Hematopoietic multipotent progenitor cell treated with erythropoietin and hydrocortisone succinate and interleukin-3 and kit ligand, for 8 days (in vitro differentiated cells): ENCODE measurements around the gene STK10.
A peak's percentile ranks its signal among the peaks of the same experiment; 100 is the strongest.

Experiments
- DNase-seq: peaks from one replicate; pipeline ENCODE4 v3.0.0-alpha.2; 2015

The STK10 gene

GRCh38 chr5:172082180-172082579 lies 105.8 kb downstream of the STK10 start:
- no peak for DNase-seq

DNA sequence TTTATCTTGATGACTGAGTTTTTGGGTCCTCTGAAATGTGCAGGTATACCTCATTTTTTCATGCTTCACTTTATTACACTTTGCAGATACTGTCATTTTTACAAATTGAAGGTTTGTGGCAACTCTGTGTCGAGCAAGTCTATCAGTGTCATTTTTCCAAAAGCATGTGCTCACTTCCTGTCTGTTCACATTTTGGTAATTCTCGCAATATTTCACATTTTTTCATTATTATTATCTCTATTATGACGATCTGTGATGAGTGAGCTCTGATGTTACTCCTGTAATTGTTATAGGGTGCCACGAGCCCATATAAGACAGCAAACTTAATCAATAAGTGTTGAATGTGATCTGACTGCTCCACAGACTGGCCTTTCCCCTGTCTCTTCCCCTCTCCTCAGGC lies 108.1 kb downstream of the STK10 start:
- no peak for DNase-seq

- DNase-seq = peak; percentile 27
Measured at GRCh38 chr5:172078726-172079345, 109.2 kb downstream of the STK10 start.

- no peak for DNase-seq
Measured at GRCh38 chr5:172077664-172078425, 110.2 kb downstream of the STK10 start.

DNA sequence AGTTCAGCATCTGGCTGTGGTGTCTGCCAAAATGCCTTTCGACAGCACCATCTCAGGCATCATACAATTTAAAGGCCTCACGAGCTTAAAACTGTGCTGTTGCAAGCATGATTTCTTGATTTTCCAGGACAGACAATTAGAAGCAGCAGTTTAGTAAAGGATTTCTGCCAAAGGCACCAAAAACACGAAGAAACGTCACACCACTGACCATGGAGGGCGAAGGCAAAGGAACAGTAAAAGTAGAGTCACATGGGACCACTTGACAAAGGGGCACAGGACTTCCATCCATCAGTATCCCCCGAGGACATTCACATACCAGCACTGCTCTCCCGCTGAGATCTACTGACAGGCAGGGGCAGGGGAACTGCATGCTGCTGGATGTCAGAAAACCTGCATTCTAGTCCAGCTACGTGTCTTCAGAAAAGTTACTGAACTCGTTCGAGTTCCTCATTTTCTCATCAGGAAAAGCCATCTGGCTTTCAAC lies 111.2 kb downstream of the STK10 start:
- no peak for DNase-seq

DNA sequence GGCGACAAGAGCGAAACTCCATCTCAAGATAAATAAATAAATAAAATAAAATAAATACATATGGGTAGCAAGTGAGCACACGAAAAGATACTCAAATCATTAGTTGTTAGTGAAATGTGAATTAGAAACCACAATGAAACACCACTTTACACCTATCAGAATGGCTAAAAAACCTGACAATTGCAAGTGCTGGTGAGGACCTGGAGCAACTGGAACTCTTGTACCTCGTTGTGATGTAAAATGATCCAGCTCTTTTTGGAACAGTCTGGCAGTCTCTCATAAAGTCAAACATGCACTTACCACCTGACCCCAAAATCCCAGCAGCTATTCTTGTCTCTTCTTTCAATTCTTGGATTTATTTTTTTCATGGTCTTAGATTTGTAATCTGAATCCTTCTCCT lies 112.4 kb downstream of the STK10 start:
- DNase-seq = no peak

DNA sequence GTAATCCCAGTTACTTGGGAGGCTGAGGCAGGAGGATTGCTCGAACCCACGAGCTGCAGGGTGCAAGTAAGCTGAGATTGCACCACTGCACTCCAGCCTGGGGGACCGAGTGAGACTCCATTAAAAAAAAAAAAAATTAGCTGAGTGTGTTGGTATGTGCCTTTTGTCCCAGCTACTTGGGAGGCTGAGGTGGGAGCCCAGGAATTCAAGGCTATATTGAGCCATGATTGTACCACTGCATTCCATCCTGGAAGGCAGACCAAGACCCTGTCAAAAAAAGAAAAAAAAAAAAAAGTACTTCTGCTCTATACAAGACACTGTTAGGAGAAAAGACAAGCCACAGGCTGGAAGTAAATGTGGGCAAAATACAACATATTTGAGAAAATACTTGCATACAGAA lies 113.1 kb downstream of the STK10 start:
- no peak for DNase-seq

DNA sequence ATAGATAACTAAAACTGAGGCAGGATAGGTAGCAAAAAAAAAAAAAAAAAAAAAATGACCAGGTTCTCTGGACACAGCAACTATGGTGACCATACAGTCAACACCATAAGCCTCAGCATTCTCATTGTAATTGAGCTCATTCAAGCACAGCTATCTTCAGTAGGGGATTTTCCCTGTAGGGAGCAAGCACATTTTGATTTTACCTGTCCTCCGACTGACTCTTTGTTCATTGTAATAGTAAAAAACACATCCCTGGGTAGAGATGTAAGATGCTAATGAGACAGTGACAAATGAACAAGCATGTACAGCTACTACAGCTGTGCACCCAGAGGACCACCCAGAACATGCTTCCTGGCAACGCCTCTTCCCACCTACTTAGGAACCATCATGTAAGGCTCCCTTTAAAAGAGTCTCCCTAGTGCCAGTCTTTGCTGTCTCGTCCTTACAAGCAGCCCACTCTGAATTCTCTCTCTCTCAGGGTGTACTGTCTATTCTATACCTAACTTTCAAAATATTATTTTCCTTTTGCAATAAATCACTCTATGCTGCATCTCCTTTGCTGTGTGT lies 116.6 kb downstream of the STK10 start:
- DNase-seq = no peak

DNA sequence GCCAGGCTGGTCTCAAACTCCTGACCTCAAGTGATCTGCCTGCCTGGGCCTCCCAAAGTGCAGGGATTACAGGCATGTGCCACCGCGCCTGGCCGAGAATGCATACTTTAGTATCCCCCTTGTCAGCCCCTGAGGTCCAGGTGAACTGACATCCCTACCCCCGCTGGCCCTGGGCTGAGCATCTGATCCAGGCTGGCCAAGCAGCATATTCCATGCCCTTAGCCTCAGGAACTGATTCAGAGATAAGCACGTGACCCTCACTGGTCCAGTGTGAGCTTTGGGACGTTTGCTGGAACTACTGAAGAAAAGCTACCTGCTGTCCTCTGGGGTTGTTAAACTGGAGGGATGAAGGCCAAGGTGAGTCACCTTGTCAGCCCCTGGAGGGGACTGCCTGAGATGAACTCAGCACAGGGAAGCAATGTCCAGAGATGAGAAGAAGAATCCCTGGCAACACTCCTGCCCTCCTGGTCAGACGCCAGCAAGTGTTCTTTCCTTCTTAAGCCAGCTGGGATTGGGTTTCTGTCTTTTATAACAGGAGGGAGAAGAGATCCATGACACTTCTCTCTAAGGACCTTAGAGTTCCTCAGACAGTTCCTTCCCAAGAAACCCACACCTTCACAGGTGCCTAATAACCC lies 122.5 kb downstream of the STK10 start:
- no peak for DNase-seq

- no peak for DNase-seq
Measured at GRCh38 chr5:172064766-172065165, 123.3 kb downstream of the STK10 start.

GRCh38 chr5:172064358-172064757 lies 123.7 kb downstream of the STK10 start:
- DNase-seq = no peak

DNA sequence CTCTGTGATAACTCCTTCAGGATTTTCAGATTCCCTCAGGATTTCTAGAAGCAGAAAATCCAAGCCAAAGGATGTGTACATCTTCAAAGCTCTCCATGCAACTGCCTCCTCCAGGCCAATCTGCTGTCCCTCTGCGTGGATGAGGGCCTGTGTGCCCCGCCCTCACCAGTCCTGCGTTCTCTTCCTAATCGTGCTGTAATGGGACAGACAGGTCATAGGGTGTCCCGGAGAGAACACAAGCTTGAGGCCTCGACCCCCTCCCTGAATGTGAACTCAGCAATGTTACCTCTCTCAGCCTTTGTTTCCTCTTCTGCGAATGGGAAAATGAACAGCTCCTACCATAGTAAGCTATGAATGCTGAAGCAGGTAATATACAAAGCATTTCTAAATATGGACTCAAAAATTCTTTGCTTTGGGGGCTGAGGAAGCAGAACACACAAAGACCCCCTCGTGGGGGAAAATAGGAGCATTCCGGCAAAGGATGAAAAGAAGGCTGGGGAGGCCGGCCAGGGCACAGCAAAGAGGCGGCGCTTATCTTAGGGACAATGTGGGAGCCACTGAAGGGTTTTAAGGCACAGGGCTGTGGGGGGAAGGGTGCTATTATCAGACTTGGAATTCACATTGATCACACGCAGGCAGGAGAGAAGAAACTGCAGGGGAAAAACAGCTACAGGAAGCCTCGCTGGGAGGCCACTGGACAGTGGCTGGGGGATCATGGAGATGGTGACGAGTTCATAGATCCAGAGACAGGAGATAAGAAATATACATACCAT lies 124.4 kb downstream of the STK10 start:
- DNase-seq = no peak

DNA sequence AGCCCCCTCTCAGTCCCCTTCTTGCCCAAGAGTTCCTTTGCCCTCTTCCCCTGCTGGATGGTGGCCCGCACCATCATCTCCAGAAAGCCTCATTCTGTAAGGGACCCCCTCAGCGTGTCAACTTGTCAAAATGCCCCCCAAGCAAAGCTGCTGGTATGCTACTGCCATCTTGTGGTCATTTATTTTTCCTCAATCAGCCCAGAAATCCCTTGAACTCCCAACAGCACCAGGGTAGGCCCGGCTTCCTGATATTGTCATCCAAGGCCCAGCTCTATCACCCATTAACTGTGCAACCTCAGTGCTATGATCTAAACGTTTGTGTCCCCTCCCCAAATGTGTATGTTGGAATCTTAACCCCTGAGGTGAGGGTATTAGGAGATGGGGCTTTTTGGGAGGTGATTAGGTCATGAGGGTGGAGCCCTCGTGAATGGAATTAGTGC lies 128.3 kb downstream of the STK10 start:
- DNase-seq = peak; percentile 50

GRCh38 chr5:172058088-172058487 lies 129.9 kb downstream of the STK10 start:
- no peak for DNase-seq

GRCh38 chr5:172055996-172056395 lies 132.0 kb downstream of the STK10 start:
- DNase-seq = no peak

DNA sequence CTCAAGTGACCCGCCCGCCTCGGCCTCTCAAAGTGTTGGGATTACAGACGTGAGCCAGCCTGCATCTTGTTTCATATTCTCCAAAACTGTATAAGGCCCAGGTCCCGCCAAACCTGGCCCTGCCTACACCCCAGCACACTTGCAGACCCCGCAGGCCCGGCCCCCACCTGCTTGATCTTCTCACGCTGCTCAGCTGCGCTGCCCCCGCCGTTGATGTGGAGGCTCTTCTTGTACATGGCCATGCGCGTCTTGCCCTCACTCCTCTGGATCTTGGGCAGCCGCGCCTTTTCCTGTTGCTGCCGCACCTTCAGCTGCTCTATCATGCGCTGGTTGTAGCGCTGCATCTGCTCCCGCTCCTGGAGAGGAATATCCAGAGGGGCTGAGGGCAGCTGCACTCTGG lies 132.6 kb downstream of the STK10 start:
- DNase-seq = no peak

GRCh38 chr5:172054611-172055153 lies 133.3 kb downstream of the STK10 start:
- DNase-seq = no peak

GRCh38 chr5:172052450-172053236 lies 135.4 kb downstream of the STK10 start:
- peak; percentile 50 for DNase-seq

DNA sequence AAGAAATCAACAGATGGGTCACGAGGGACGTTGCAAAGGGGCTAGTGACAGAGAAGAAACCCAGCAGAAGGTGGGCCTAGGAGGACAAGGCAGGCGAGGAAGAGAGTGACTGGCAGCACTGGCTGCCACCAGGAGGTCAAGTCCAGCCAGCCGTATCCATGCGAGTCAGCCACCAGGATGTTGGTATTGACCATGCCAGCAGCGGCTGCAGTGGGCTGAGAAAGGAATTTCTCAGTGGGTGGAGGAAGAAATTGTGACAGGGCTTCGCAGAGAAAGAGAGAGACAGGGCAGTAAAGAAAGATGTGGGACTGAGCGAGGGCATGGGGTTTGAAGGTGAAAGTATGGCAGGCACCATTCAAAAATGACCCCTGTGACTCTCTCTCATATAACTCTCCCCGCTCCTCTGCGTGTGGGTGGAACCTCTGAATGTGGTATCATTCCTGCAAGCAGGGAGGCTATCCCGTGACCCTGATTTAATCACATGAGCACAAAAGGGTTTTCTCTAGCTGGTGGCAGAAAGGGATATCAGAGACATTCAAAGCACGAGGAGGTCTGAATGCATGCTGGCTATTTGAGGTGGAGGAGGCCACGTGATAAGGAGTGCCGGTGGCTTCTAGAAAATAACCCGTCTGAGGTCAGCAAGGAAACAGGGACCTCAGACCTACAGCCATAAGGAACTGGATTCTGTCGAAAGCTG lies 136.2 kb downstream of the STK10 start:
- DNase-seq = peak; percentile 87

DNA sequence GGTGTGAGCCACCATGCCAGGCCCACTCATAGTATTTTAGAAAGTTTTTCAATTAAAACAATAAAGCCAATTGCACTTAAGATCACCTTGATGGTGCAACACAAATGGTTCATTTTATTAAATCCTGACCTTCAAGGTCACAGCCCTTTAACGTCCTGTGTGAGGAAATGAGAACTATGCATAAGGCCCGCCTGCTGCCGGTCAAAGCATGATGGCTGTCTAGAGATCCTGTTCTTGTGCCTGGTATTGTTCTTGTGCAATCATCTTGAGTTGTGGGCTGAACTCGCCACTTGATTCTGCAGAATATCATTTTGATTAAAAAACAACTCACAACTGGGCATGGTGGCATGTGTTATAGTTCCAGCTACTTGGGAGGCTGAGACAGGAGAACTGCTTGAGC lies 137.9 kb downstream of the STK10 start:
- DNase-seq = no peak

GRCh38 chr5:172049226-172049796 lies 138.7 kb downstream of the STK10 start:
- no peak for DNase-seq
